HG03521 (cell line): ENCODE results near the gene BTNL9.
"Not testable (repeated sequence)": the region's sequence is repeated elsewhere in the genome, so short reads cannot be mapped to it uniquely, and the experiment has no call there.

Source experiments
- ATAC-seq: cut with Tn5 transposase; IDR thresholded peaks from one replicate; pipeline ENCODE4 v1.9.1; 2021; ENCODE audit warnings: mild to moderate bottlenecking, moderate library complexity; ENCODE audit not compliant: unreplicated experiment

The BTNL9 gene

DNA sequence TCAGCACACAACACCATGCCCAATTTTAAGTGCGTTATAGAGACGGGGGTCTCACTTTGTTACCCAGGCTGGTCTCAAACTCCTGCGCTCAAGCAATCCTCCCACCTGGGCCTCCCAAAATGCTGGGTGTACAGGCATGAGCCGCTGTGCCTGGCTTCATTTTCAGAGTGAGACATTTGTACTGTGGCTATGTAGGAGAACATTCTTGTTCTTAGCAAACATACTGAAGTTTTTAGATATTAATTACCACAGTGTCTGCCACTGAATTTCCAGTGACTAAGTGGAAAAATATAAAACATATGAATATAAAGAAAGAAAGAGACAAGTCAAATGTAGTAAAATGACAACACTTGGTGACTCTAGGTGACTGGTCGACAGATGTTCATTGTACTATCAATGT lies 20.9 kb downstream of the BTNL9 start:
- no peak for ATAC-seq

- ATAC-seq: no peak
These were observed 21.6 kb downstream of the BTNL9 start for GRCh38 chr5:181061645-181062044.

GRCh38 chr5:181062631-181063030 lies 22.6 kb downstream of the BTNL9 start:
- ATAC-seq: no peak

DNA sequence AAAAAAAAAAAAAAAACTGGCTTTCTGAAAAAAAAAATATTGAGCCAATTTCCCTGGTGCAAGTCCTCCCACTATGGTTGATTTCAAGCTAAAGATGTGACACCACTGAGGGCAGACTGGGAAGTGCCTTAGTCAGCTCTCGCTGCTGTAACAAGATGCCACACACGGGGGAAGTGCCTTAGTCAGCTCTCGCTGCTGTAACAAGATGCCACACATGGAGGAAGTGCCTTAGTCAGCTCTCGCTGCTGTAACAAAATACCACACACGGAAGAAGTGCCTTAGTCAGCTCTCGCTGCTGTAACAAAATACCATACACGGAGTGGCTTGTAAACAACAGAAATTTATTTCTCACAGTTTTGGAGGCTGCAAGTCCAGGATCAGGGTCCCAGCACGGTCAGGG lies 23.4 kb downstream of the BTNL9 start:
- no peak for ATAC-seq

GRCh38 chr5:181064987-181065386 lies 24.9 kb downstream of the BTNL9 start:
- ATAC-seq: no peak

DNA sequence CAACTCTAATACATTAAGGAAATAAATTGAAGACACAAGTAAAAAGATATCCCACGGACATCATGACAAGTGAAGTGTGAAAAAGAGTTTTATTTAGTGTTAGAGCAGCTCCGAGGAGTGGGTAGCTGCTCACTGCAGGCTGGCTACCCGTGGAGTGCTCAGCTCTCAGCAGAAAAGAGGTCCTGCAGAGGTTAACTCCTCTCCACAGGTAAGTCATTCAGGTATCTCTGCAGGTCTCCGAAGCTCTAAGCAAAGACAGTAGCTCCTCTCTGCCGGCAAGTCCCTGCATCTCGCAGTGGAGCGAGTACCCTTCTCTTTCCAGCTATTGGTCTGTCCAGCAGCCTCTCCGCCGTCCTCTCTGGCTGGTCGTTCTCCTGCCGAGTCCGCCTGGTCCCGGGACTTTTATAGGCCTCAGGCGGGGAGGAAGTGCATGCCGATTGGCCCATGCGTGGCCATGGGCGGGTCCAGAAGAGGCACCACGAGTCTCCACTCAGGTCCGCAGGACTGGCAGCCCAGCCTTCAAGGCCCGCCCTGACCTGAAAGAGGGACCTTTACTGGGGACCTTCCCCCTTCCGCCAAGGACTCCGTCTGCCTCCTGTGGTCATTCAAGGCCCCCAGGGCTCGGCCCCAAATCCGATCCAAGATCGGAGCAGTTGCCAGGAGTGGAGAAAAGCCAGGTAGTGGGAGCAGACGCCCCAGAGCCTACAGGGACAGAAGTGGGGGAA lies 29.9 kb downstream of the BTNL9 start:
- ATAC-seq: no peak

DNA sequence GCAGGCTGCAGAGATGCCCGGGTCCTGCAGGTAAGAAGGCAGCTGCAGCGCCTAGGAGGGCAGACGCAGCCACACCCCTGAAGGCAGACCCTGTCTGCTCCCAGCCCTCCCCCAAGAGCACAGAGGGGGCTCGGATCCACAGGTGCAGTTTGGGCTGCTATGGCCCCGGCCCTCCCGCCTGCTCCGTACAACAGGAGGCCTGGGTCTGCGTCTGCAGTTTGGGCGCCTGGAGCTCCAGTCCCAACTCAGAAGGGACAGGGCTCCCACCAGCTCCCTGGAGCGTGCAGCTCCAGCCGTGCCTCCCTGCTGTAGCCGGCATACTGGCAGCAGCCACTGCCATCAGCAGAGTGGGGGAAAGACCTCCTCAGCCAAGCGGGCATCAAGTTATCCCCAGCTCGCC lies 30.5 kb downstream of the BTNL9 start:
- ATAC-seq: no peak

- ATAC-seq: no peak
These were observed 31.2 kb downstream of the BTNL9 start for GRCh38 chr5:181071257-181071656.

DNA sequence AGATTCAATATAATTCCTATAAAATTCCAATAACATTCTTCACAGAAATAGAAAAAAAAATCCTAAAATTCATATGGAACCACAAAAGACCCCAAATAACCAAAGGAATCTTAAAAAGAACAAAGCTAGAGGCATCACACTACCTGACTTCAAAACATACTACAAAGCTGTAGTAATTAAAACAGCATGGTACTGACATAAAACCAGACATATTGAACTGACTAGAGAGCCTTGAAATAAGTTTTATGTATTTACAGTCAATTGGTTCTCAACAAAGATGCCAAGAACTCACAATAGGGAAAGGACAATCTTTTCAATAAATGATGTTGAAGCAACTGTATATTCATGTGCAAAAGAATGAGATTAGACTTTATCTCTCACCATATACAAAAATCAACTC lies 36.9 kb downstream of the BTNL9 start:
- ATAC-seq: no peak

DNA sequence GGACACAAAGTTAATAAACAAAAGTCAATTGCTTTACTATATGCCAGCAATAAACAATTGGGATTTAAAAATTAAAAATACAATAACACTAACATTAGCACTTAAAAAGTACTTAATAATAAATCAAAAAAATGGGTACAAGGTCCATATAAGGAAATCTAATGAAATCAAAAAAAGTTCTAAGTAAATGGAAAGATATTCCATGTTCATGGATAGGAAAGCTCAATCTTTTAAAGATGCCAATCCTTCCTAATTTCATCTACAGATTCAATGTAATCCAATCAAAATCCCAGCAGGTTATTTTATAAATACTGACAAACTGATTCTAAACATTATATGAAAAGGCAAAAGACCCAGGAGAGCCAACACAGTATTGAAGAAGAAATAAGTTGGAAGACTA lies 41.9 kb downstream of the BTNL9 start:
- ATAC-seq: no peak

DNA sequence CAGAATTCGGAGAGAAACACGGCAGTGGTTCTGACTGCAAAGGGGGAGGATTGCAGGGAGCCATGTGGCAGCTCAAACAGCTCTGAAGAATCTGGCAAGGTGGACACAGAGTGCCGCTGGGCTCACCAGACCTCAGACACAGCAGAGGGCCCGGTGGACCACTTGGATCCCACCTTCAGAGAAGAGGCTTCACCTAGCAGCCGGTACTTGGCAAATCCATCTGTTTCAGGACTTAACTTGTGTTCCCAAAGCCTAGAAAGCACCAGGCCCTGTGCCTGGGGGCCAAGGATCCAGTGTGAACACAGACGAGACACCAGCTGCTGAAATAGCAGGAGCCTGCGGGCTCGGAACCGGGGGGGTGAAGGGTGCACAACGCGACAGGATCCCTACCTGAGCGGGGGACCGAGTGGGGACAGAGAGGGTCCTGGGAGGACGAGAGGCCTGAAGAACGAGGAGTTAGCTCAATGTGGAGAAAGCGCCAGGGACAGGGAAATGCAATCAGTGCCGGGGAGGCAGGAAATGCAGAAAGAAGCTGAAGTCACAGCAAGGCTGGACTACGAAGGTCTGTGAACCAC lies 44.6 kb downstream of the BTNL9 start:
- ATAC-seq: no peak

GRCh38 chr5:181086026-181086883 lies 46.2 kb downstream of the BTNL9 start:
- no peak for ATAC-seq

GRCh38 chr5:181086884-181087205 lies 46.8 kb downstream of the BTNL9 start:
- ATAC-seq: no peak

DNA sequence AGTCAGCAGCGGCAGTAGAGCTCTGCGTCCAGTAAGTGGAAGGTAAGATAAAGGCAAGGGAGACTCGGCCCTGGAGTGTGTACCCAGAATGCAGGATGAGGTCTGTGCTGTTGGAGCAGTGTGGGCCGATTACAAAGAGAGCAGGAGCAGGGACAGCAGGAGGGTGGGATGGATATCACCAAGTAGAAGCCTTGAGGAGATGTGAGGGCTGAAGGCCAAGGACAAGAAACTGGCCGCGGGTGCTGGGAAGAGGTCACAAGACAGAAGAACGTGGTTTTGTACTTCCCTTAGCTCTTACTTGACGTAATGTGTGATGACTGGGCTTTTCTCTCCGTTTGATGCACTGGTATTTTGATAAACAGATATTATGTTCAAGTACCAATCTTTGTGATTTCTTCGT lies 47.2 kb downstream of the BTNL9 start:
- ATAC-seq: no peak

- ATAC-seq: no peak
These were observed 48.2 kb downstream of the BTNL9 start for GRCh38 chr5:181088289-181088688.

DNA sequence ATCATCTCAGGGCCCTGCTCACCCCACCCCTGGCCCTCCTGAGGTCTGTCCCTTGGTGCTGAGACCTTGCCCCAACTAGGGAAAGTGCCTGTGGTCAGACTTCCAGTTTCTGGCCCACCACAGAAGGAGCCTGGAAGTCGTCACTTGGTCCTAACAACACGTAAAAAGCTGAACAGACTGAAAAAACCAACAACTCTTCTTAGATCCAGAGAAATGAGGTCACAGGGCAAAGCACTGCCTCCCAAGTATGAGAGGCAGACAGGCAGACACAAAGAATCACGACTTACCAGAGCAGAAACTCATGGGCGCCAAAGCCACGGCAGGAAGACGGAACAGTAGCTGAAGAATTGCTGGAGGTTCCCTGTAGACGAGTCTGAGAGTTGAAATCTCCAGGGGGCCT lies 52.4 kb downstream of the BTNL9 start:
- no peak for ATAC-seq

DNA sequence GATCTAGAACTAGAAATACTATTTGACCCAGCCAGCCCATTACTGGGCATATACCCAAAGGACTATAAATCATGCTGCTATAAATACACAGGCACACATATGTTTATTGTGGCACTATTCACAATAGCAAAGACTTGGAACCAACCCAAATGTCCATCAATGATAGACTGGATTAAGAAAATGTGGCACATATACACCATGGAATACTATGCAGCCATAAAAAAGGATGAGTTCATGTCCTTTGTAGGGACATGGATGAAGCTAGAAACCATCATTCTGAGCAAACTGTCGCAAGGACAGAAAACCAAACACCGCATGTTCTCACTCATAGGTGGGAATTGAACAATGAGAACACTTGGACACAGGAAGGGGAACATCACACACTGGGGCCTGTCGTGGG lies 55.1 kb downstream of the BTNL9 start:
- ATAC-seq: not testable (repeated sequence)

- not testable (repeated sequence) for ATAC-seq
These were observed 56.8 kb downstream of the BTNL9 start for GRCh38 chr5:181096721-181097382.

GRCh38 chr5:181097383-181097753 lies 57.3 kb downstream of the BTNL9 start:
- ATAC-seq: not testable (repeated sequence)

GRCh38 chr5:181097759-181098491 lies 57.9 kb downstream of the BTNL9 start:
- not testable (repeated sequence) for ATAC-seq
